GM18520 (cell line): ENCODE measurements around the gene HPGD.

Experiments used
- ATAC-seq: cut with Tn5 transposase; IDR thresholded peaks from one replicate; pipeline ENCODE4 v1.9.1; 2021; ENCODE audit not compliant: unreplicated experiment

Gene HPGD

GRCh38 chr4:174522183-174523024, at the start of gene HPGD:
Gene HPGD (minus strand): TSS chr4:174522488. CDS start chr4:174522451, 37 bp downstream.
- peak; percentile 39 for ATAC-seq

DNA sequence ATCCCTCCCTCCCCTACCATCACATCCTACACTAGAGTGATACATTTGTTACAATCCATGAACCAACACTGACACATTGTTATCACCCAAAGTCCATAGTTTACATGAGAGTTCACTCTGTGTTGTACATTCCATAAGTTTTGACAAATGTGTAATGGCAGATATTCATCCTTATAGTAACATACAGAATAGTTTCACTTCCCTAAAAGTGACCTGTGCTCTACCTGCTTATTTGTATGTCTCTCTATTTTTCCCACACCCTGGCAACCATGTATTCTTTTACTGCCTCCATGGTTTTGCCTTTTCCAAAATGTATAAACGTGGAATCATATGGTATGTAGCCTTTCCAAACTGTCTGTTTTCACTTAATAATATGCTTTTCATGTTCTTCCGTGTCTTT, 42.2 kb upstream of the HPGD start:
- ATAC-seq = no peak

GRCh38 chr4:174563399-174563798, 41.1 kb upstream of the HPGD start:
- ATAC-seq = no peak

DNA sequence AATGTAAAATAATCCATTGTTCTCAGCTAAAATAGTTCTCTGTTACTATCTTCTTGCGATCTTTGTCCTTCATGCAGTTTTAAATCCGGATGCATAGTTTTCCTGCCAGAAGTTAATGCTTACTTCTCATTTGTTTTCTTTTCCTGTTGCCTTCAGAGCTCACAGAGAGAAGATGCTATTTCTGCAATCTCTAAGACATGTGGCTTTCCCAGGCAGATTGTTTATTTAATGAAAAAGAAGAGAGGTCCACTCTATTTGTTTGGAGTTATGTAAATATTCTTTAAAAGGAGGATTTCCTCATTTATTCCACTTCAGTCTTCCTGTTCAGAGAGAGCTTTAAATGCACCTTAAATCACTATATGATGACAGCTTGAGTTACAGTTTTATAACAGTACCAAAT, 39.3 kb upstream of the HPGD start:
- ATAC-seq = no peak

DNA sequence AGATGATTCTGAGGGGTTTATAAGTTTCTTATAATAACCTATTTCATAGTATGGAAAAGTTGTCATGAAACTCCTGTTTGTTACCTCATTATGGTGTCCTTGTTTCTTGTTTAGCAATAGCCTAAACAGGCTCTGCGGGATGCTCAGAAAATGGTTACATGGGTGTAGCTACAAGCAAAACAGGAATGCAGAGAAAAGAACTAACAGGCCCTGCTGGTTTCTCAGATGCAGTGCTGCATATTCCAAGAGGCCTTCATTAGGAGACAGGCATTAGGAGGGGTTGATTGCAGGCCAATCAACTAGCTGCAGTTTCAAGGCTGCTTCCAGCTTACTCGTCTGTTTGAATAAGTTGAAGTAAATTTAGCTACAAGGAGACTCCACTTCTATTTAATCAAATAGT, 37.6 kb upstream of the HPGD start:
- no peak for ATAC-seq

DNA sequence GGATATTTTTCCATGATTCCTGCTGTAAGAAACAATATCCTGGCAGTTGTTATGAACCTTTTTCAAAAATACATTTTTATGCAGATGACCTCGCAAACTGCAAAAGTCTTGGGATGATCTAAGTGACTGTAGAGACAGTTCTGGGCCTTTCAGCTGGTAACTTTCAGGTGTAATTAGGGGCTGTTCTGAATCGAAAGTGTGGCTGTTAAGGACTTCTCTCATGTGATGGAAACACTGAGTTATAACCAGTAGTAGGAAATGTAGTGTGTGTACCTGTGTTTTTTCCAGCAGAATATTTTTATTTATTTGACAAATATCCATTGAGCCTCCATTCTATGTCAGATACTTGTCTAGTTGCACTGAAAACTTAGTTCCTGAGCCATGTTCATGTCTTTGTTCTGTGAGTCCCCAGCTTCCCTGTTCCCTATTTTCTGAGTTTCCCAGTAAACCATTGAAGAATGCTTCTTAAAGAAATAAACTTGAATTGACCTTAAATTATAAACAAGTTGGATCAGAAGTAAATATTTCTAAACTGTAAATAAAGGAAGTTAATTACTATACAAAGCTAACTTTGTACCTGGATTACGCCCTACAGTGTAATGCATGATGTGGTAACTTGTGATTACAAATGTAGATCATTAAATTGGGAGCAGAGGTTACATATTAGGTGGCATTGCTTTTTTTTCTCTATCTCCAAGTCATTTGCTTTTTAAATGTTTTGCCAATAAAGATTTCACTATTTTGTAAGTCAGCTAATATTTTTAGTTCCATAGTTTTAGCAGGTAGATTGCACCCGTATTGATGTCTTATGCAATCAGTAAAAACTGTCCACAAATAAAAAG, 33.7 kb upstream of the HPGD start:
- no peak for ATAC-seq

DNA sequence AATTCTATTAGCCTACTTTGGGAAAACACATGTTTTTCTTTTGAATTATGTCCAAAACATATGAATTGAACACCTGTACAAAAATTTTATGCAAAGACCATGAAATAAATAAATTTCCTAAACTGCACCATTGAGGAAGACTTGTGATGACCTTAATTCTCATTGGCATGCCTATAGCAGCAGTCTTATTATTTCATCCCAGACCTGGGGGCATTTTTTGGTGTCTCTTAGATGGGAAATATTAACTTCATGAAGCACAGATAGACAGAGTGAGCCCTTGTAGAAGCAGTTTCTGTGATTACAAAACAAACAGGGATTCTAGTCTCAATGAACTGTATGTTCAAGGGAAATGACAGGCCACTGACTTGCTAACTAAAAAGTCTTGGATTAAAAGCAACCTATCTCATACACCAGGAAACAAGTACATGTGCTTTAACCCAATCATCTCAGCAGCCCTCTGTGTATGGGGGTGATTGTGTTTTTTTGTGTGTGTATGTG, 32.0 kb upstream of the HPGD start:
- no peak for ATAC-seq

DNA sequence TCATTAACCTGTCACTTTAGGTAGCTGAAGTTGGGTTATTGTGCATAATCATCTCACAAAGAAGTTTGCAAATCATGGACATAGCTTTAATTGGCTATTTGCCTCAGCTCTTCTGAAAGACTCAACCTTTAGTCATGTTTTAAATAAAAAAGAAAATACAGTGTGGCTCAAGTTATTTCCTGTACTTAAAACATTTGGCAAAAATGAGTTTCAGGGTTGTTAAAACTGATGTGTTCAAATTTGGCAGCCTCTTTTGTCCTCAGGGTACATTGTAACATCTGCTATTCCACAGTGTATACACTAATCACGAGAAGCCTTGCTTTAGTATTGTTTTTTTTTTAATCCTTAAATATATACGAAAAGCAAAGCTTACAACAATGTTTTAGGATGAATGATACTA, 31.5 kb upstream of the HPGD start:
- no peak for ATAC-seq

DNA sequence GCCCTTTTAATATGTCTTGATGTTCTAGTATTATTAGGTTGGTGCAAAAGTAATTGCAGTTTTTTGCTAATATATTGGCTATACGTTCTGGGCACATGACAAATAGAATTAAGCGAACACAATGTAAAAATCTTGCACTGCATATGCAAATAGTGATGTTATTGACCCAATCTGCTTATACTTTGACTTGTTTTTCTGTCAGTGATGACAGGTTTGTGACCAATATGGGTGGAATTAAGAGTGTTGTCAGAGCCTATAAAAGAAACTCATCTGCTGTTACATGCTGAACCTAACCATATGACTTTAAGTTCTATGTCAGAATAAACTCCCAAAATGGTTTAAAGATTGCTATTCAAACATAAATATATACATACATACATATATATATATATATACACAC, 30.7 kb upstream of the HPGD start:
- ATAC-seq = no peak

- no peak for ATAC-seq
Measured at GRCh38 chr4:174550541-174550940, 28.3 kb upstream of the HPGD start.

DNA sequence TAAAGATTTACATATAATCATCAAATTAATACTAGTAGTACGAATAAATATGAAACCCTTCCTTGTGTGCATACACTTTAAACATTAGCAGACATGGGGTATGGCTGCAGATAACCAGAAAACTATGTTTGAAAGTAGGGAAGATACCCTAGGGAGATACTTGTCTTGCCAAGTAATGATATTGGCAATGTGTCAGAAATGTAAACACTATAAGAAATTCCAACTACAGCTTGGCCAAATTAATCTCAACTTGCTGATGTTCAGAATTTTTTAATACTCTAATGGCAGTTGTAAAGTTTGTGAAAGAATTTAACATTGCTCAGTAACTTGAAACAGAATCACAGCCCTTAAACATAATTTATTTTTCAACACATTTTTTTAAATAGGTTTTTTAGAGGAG, 27.4 kb upstream of the HPGD start:
- ATAC-seq = no peak

DNA sequence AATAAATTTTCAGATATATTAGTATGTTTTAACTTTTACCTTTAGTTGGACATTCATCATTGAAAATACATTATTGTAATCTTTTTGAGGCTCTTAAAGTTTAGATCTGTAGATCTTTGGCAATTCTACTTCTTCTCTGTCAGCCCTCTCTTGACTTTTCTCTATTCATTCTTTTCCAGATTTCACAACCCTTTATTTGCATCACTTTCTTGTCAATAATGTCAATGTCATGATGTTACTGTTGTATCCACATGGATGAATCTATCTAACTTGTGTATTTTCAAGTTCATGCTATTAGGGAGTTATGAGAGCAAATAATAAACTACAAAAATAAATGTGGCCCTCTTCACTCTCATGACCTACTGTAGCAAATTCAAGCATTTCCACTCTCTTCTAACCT, 23.0 kb upstream of the HPGD start:
- no peak for ATAC-seq

GRCh38 chr4:174544496-174544895, 22.2 kb upstream of the HPGD start:
- ATAC-seq = no peak

GRCh38 chr4:174540175-174540574, 17.9 kb upstream of the HPGD start:
- no peak for ATAC-seq

DNA sequence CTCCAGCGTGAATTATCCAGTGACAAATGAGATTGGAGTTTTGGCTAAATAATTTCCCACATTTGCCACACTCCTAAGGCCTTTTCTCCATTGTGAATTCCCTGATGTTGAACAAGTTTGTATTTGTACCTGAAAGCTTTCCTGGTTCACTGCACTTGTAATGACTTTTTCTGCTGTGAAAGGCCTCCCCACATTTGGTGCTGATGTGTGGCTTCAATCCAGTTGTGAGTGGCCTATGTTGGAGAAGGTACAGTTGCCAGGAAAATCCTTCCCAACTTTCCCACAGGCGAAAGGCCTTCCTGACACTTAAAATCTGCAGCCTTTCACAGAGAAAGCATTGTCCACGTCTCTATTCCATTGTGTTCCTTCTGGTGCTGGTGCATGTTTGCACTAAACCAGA, 17.3 kb upstream of the HPGD start:
- no peak for ATAC-seq

GRCh38 chr4:174538876-174539250, 16.6 kb upstream of the HPGD start:
- no peak for ATAC-seq

DNA sequence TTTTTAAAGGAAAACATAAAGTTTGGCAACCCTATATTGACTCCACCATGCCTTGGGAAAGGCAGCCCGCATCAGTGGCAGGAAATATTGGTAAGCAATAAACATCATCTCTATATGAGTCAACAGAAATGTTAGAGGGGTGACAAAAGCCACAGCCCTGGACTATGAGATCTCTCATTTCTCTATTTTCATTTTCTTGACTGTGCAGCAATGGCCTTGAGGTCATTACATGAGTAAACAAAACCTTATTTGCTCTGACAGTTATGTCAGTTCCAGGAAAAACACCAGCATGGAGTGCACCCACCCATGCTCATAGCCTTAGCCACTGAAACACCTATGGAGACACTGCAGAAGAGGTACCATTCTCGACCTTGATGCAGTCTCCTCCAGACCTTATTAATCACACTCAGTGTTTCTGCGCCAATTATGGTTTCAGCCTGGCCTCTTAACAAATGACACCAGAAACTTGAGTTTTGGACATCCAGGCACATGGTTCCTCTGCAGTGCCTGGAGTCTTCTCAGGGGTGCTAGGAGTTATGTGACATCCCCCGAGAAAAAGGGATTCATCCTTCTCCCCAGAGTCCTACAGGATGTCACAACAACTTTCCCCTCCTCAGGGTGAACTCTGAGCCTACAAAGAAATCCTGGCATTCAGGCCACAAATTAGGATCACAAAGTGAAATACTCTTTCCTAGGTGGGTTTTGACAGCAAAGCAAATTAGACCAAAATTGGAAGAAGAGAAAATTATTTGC, 16.0 kb upstream of the HPGD start:
- peak; percentile 97 for ATAC-seq

DNA sequence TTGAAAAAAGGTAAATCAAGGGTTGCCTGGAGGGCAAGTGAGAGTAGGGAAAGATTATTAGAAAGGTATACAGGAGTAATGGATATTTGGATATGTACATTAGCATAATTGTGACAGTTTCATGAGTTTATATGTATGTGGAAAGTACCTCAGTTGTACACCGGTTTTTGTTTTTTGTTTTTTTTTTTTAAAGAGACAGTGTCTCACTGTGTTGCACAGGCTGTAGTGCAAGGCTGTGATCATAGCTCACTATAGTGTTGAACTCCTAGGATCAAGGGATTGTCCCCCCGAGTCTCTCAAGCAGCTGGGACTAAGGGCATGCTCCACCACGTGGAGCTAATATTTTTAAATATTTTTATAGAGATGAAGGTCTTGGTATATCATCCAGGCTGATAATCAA, 15.3 kb upstream of the HPGD start:
- peak; percentile 8 for ATAC-seq

DNA sequence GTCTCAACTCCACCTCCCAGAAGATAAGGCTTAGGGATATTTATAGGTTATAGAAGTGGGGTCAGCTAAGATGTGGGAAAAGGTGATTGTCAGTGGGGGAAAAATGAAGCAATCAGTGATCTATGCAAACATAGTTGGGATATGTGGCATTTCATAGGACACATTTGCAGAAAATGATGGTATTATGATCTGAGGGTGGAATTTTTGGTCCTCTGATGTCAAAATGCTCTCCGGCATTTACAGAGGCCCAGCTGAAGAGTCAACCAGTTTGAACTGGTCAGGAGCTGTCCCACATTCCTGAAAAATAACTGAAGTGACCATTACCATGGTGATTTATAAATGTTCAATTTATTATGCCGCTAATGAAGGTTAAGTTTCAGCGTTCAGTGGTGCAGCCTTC, 12.2 kb upstream of the HPGD start:
- no peak for ATAC-seq

DNA sequence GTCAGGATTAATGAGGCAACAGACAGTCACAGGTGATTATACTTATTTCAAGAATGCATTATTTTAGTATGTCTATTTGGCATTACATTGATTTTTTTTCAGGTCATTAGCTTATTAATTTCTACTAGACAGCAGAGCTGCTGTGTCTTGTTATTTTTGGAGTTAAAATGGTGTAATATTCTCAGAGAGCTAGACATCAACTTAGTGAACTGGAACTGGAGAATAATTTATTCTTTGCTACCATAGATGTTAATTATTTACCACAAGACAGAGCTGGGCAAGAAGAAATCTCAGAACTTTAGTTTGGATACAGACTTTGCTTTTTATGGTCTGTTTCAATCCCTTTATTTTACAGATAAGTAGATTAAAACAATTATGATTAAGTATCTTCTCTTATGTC, 10.2 kb upstream of the HPGD start:
- ATAC-seq = no peak

- no peak for ATAC-seq
Measured at GRCh38 chr4:174531486-174531885, 9.2 kb upstream of the HPGD start.
